Measurements from ENCODE around the gene CER1. TPM values are rescaled to one million over a fixed set of nuclear protein-coding genes. Genes with fewer than 3 reads are reported as not detected.

The CER1 gene
- total and polyA plus RNA-seq, 2 of the 4 experiments (the other 2 are of a cell fraction), result not detected

DNA sequence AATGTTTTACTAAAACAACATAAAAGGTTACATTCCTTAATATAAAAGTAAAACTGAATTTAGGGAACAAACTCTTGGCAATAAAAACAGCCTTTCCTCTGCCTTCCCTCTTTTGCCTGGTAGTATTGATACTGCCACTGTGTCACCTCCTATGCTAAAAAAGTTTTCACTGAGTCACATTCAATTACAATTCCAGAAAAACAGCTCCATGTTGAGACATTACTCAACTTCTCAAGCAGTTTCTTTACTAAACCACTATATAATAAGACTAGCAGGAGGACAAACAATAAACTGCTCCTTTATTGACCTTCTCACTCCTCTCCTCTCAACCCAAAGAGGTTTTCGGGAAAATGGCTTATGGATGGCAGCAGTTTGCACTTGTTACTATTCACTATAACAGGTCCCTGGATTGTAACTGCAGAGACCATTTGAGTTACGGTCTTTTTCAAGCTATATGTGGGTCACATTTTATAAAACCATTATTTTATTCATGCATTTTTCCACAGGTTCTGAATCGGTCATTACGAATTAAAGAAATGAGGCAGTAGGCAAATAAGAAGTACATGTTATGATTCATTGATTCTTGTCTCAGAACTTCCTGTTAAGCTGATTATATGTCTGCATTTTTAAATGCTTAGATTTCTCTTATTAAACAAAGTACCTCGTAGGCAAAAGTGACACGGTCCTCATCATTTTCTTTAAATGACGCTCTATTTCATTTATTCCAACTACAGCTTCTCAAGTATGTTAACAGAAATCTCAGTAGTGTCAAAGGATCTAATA is 31.4 kb downstream of the CER1 start:
- Histone ChIP-seq H2BK5ac (ENCODE audit: low read depth, low read length, poor library complexity, severe bottlenecking) (no peak overlapping the region), H3K79me1 (ENCODE audit: low read depth in 1 of 2, low read length in 2 of 2) (peaks cover 6 to 11% of the 10 kb centered on the region in 2 experiments), H3K4ac (ENCODE audit: low read depth, low read length) (no peak overlapping the region), H3K14ac (replicated peaks; ENCODE audit: low read depth, low read length) (no peak overlapping the region), H3K9me3 (ENCODE audit: control insufficient read depth, insufficient read depth, low read length) (no peaks in the 10 kb centered on the region), H2BK120ac (ENCODE audit: low read depth, low read length) (no peak overlapping the region), H2AFZ (replicated peaks; ENCODE audit: low read length, poor library complexity) (no peak overlapping the region), H3K18ac (ENCODE audit: low read depth, low read length) (no peak overlapping the region), H2BK15ac (ENCODE audit: low read depth, low read length) (no peak overlapping the region), H3K27me3 (ENCODE audit: control insufficient read depth, insufficient read depth, low read length) (peaks cover 3% of the 10 kb centered on the region; the same call in 1 of the 2 replicates), H2AK5ac (ENCODE audit: low read depth, low read length) (no peak overlapping the region), H3K4me2 (ENCODE audit: low read depth, low read length) (no peak overlapping the region), H3K9me1 (ENCODE audit: insufficient read depth, low read length) (0 out of 2 replicates have a peak, but pooled peaks cover 4% of the 10 kb centered on the region), H3K4me1 (ENCODE audit: control insufficient read depth, insufficient read depth, low read length) (peaks cover 5% of the 10 kb centered on the region; the same call in 1 of the 2 replicates), H4K8ac (ENCODE audit: low read depth in 2 of 2, low read length in 2 of 2) (no peak overlapping the region), H3K9ac (ENCODE audit: low read depth, low read length) (no peak overlapping the region), H3K56ac (ENCODE audit: extremely low read depth, insufficient read depth, low read length) (no peak overlapping the region), H4K20me1 (ENCODE audit: insufficient read depth, low read length) (peaks cover 4% of the 10 kb centered on the region; the same call in 1 of the 2 replicates), H4K91ac (ENCODE audit: insufficient read depth, low read depth, low read length) (no peak overlapping the region), H3K4me3 (ENCODE audit: insufficient read depth, low read depth, low read length) (no peak overlapping the region), H4K5ac (ENCODE audit: low read depth, low read length) (no peak overlapping the region), H2AK9ac (replicated peaks; ENCODE audit: low read depth, low read length, poor library complexity) (no peak overlapping the region), H3K23ac (ENCODE audit: low read depth, low read length) (no peak overlapping the region), H2BK20ac (ENCODE audit: low read depth, low read length) (no peak overlapping the region), H3K27ac (ENCODE audit: insufficient read depth, low read length) (no peak overlapping the region), H3K36me3 (ENCODE audit: control insufficient read depth, insufficient read depth, low read length) (peaks cover 1% of the 10 kb centered on the region)
- no CpG with 5 or more reads among the region's 7 CpGs for WGBS, 2 experiments (ENCODE audit: extremely low coverage in 2 of 2, insufficient read length in 1 of 2)
- DNase-seq (no peak), ATAC-seq (ENCODE audit: low read depth) (no peak)
- in situ Hi-C loops (cut with MboI; ENCODE audit: low sequenced_read_pairs) (no loop called here), intact Hi-C loops (cut with micrococcal nuclease) (no loop called here), dilution Hi-C loops (cut with HindIII; ENCODE audit: low sequenced_read_pairs, unreplicated experiment) (no loop called here)
- no TSS peak for BruUV-seq (replicated peaks)
- no peak for TF ChIP-seq MAFK (IDR thresholded peaks at IDR 0.05; ENCODE audit: low read depth, low read length)
- no peak for TF ChIP-seq ELK1 (IDR thresholded peaks at IDR 0.05; ENCODE audit: borderline replicate concordance, low read depth, low read length)
- no peak for TF ChIP-seq FOS (IDR thresholded peaks at IDR 0.05; ENCODE audit: low read depth, low read length)
- no peak for TF ChIP-seq RCOR1 (IDR thresholded peaks at IDR 0.05; ENCODE audit: insufficient replicate concordance, low read length)
- ChIA-PET POLR2A (ENCODE audit: unreplicated experiment) (no interaction called here), CTCF (no interaction called here)

Measured in IMR-90 (cell line).